CD14-positive monocyte (primary cell): Measurements from ENCODE around the gene MYBPHL. TPM values are rescaled to one million over a fixed set of nuclear protein-coding genes. Genes with fewer than 3 reads are reported as not detected.

Experiments used
- DNase-seq, 3 donors: peaks; one replicate each; pipeline ENCODE4 v3.0.0-alpha.2; 2011 to 2022
- H2AFZ ChIP-seq: 2 replicates; pipeline ENCODE4 v1.6.0; 2012; ENCODE audit warnings: mild to moderate bottlenecking, low read depth, low read length, inconsistent platforms; ENCODE audit not compliant: insufficient read depth, poor library complexity, severe bottlenecking
- H3K27ac ChIP-seq, 2 donors: 1 replicate in 1 of 2; 2 replicates in 1 of 2; pipeline ENCODE4 v1.5.1; 2012 to 2013; ENCODE audit warnings: low read length in 2 of 2, control low read depth in 1 of 2, inconsistent platforms in 1 of 2, low read depth in 1 of 2, mild to moderate bottlenecking in 1 of 2
- H3K27me3 ChIP-seq, 2 donors: one replicate each; pipeline versions ENCODE4 v1.6.0 to v1.6.1; 2011 to 2013; ENCODE audit warnings: low read length in 2 of 2; ENCODE audit not compliant: control insufficient read depth in 2 of 2, insufficient read depth in 2 of 2
- H3K36me3 ChIP-seq, 2 donors: replicated peaks in 1 of 2; 1 replicate in 1 of 2; 2 replicates in 1 of 2; pipeline versions ENCODE4 v1.5.1 to v1.6.1; 2012 to 2013; ENCODE audit warnings: low read length in 2 of 2, control low read depth in 1 of 2, inconsistent platforms in 1 of 2, mild to moderate bottlenecking in 1 of 2; ENCODE audit not compliant: insufficient read depth in 2 of 2, control insufficient read depth in 1 of 2
- H3K4me1 ChIP-seq, 2 donors: 1 replicate in 1 of 2; 2 replicates in 1 of 2; pipeline versions ENCODE4 v1.5.1 to v1.6.1; 2012 to 2013; ENCODE audit warnings: low read length in 2 of 2, control low read depth in 1 of 2, inconsistent platforms in 1 of 2, mild to moderate bottlenecking in 1 of 2, moderate library complexity in 1 of 2; ENCODE audit not compliant: insufficient read depth in 2 of 2, control insufficient read depth in 1 of 2
- H3K4me2 ChIP-seq: replicated peaks from 2 replicates; pipeline ENCODE3; 2012; ENCODE audit warnings: low read length, moderate library complexity, mild to moderate bottlenecking; ENCODE audit not compliant: poor library complexity, severe bottlenecking; ENCODE audit errors: extremely low read depth
- H3K4me3 ChIP-seq, 3 experiments: fragments of 200-600 bp in 1 of 3; sonication (generic) in 1 of 3; replicated peaks in 1 of 3; 1 replicate in 2 of 3; 2 replicates in 1 of 3; pipeline ENCODE4 v1.5.1; 2011 to 2013; ENCODE audit warnings: low read length in 3 of 3, mild to moderate bottlenecking in 3 of 3, control low read depth in 2 of 3, low read depth in 2 of 3, inconsistent platforms in 1 of 3, moderate library complexity in 1 of 3
- H3K79me2 ChIP-seq: 2 replicates; pipeline ENCODE4 v1.6.0; 2012; ENCODE audit warnings: mild to moderate bottlenecking, control low read depth, inconsistent platforms, low read length, moderate library complexity; ENCODE audit not compliant: insufficient read depth
- H3K9ac ChIP-seq: 2 replicates; pipeline ENCODE4 v1.6.0; 2017; ENCODE audit warnings: low read length, mild to moderate bottlenecking; ENCODE audit not compliant: insufficient read depth, poor library complexity, severe bottlenecking
- H3K9me3 ChIP-seq, 2 donors: replicated peaks in 1 of 2; 1 replicate in 1 of 2; 2 replicates in 1 of 2; pipeline versions ENCODE4 v1.5.1 to v1.6.1; 2012 to 2013; ENCODE audit warnings: low read length in 2 of 2, control low read depth in 1 of 2; ENCODE audit not compliant: control insufficient read depth in 1 of 2, insufficient read depth in 1 of 2
- H4K20me1 ChIP-seq: 2 replicates; pipeline ENCODE4 v1.6.0; 2012; ENCODE audit warnings: mild to moderate bottlenecking, low read length, control low read depth, moderate library complexity; ENCODE audit not compliant: insufficient read depth
- H3K27ac Mint-ChIP-seq, 7 donors: one replicate each; pipeline ENCODE4 v1.8.0; 2020; ENCODE audit warnings: mild to moderate bottlenecking in 7 of 7, mixed read lengths in 7 of 7, moderate library complexity in 6 of 7, inconsistent platforms in 2 of 7
- H3K27me3 Mint-ChIP-seq, 3 donors: one replicate each; pipeline ENCODE4 v1.8.0; 2021 to 2022; ENCODE audit warnings: low read depth in 3 of 3, mild to moderate bottlenecking in 3 of 3, mixed read lengths in 3 of 3, moderate library complexity in 3 of 3, inconsistent platforms in 1 of 3
- H3K36me3 Mint-ChIP-seq, 2 donors: one replicate each; pipeline ENCODE4 v1.8.0; 2020; ENCODE audit warnings: mixed read lengths in 2 of 2, inconsistent platforms in 1 of 2, mild to moderate bottlenecking in 1 of 2
- H3K4me1 Mint-ChIP-seq: one replicate; pipeline ENCODE4 v1.8.0; 2020; ENCODE audit warnings: mild to moderate bottlenecking, mixed read lengths
- H3K4me3 Mint-ChIP-seq, 2 donors: one replicate each; pipeline ENCODE4 v1.8.0; 2020; ENCODE audit warnings: mild to moderate bottlenecking in 2 of 2, mixed read lengths in 2 of 2, moderate library complexity in 1 of 2
- H3K9me3 Mint-ChIP-seq, 7 donors: one replicate each; pipeline ENCODE4 v1.8.0; 2020 to 2022; ENCODE audit warnings: mixed read lengths in 7 of 7, mild to moderate bottlenecking in 6 of 7, moderate library complexity in 6 of 7, inconsistent platforms in 2 of 7
- CTCF ChIP-seq: fragments of 200-600 bp; IDR thresholded peaks from one replicate; pipeline ENCODE4 v1.8.0; 2022; ENCODE audit warnings: antibody characterized with exemption, mild to moderate bottlenecking
- WGBS: methylation state at CpG from one replicate; pipeline ENCODE4 v1.1.5; 2013; ENCODE audit warnings: missing lambda C conversion rate; ENCODE audit not compliant: insufficient coverage; 5-methylcytosine and 5-hydroxymethylcytosine counted together
- intact Hi-C, 2 donors: fragments of 100-400 bp; cut with micrococcal nuclease; formaldehyde crosslinking; loops; one replicate each; pipeline versions ENCODE4 v1.15.0 to v1.15.1; 2023
- polyA plus RNA-seq, 3 donors: library from polyadenylated mRNA; depleted of rRNA in 1 of 3; unstranded in 2 of 3; stranded (reverse) in 1 of 3; fragments of 300-500 nt in 2 of 3; fragments of >200 nt in 1 of 3; fragmentation: Illumina TruSeq in 2 of 3; gene quantifications; 1 replicate in 2 of 3; 2 replicates in 1 of 3; pipeline ENCODE4 v1.2.3, GENCODE V29; 2012 to 2021

Gene MYBPHL
- polyA plus RNA-seq, 3 donors: 0.13 TPM; not detected in 2

DNA sequence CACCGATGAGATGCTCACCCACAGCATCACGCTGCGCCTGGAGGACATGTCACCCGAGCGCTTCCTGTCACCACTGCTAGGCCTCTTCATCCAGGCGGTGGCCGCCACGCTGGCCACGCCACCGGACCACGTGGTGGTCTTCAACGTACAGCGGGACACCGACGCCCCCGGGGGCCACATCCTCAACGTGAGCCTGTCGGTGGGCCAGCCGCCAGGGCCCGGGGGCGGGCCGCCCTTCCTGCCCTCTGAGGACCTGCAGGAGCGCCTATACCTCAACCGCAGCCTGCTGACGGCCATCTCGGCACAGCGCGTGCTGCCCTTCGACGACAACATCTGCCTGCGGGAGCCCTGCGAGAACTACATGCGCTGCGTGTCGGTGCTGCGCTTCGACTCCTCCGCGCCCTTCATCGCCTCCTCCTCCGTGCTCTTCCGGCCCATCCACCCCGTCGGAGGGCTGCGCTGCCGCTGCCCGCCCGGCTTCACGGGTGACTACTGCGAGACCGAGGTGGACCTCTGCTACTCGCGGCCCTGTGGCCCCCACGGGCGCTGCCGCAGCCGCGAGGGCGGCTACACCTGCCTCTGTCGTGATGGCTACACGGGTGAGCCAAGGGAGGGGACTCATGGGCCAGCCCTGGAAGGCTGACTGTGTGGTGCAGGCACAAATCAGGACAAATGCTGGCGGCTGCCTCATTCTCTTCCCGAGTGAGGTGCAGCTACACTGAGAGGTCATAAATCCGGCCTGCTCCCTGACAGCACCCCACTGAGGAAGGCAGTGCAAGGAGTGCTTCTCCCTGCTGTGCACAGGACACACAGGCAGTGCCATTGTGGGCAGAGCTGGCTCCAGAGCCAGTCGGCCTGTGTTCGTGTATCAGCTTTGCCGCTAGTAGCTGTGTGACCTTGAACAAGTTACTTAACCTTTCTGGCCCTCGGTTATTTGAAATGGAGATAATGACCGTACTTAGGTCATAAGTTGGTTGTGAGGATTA is 48.0 kb downstream of the MYBPHL start:
- no peaks in the 10 kb centered on the region for H3K36me3 ChIP-seq
- H3K27me3 ChIP-seq: peaks cover 0 to 4% of the 10 kb centered on the region in 2 donors
- no peak for DNase-seq
- peaks cover 2% of the 10 kb centered on the region in 2 donors for H3K4me1 ChIP-seq
- no peak overlapping the region for H3K4me3 ChIP-seq
- H3K4me2 ChIP-seq: no peak overlapping the region
- intact Hi-C loops: no loop called here
- Mint-ChIP-seq H3K4me3 (no peak overlapping the region), H3K36me3 (no peaks in the 10 kb centered on the region), H3K9me3 (peaks cover 0 to 3% (median 0%) of the 10 kb centered on the region in 7 donors), H3K4me1 (peaks cover 5% of the 10 kb centered on the region), H3K27me3 (peaks cover 4 to 21% (median 7%) of the 10 kb centered on the region in 3 donors), H3K27ac (no peak overlapping the region)
- no peaks in the 10 kb centered on the region for H3K9me3 ChIP-seq
- H2AFZ ChIP-seq: no peak overlapping the region
- TF ChIP-seq CTCF: no peak
- H4K20me1 ChIP-seq: no peaks in the 10 kb centered on the region
- WGBS: 97% methylated on average over 69 of the region's 69 CpGs
- H3K27ac ChIP-seq: no peak overlapping the region
- no peak overlapping the region for H3K9ac ChIP-seq
- H3K79me2 ChIP-seq: no peaks in the 10 kb centered on the region

- Histone ChIP-seq H3K4me3 (no peak overlapping the region), H3K4me1 (no peaks in the 10 kb centered on the region), H3K9me3 (no peaks in the 10 kb centered on the region), H3K79me2 (no peaks in the 10 kb centered on the region), H3K27ac (no peak overlapping the region), H3K9ac (no peak overlapping the region), H3K36me3 (no peaks in the 10 kb centered on the region), H2AFZ (no peak overlapping the region), H4K20me1 (no peaks in the 10 kb centered on the region), H3K27me3 (peaks cover 0 to 4% of the 10 kb centered on the region in 2 donors), H3K4me2 (no peak overlapping the region)
- no peak for DNase-seq
- peaks cover 0 to 8% (median 0%) of the 10 kb centered on the region in 7 donors for H3K9me3 Mint-ChIP-seq
- 94% methylated on average over 10 of the region's 15 CpGs for WGBS
- no peak for TF ChIP-seq CTCF
- intact Hi-C loops: no loop called here
- no peaks in the 10 kb centered on the region for H3K36me3 Mint-ChIP-seq
- H3K27me3 Mint-ChIP-seq: peaks cover 5 to 19% (median 7%) of the 10 kb centered on the region in 3 donors
- no peak overlapping the region for H3K4me3 Mint-ChIP-seq
- no peak overlapping the region for H3K27ac Mint-ChIP-seq
- H3K4me1 Mint-ChIP-seq: peaks cover 1% of the 10 kb centered on the region
Observed at GRCh38 chr1:109257682-109258421, 49.0 kb downstream of the MYBPHL start.
